Stimulated activated naive B cell treated with anti-CD40 and anti-IgM and Interleukin-4, amounts not matched to agents 10 μg/mL and 1 μg/mL and 100 μg/mL, for 72 hours (primary cell): Measurements from ENCODE around the gene RNLS.
A peak's percentile ranks its signal among the peaks of the same experiment; 100 is the strongest.

Experiments
- ATAC-seq, 2 donors: fragments of 150-1000 bp; cut with Tn5 transposase; replicated peaks; 2 replicates each; pipeline ENCODE4 v1.10.0; 2021; ENCODE audit warnings: moderate library complexity in 1 of 2
- DNase-seq: peaks from one replicate; pipeline ENCODE4 v3.0.0; 2021
- H3K27ac Mint-ChIP-seq: one replicate; pipeline ENCODE4 v1.8.0; 2022; ENCODE audit warnings: mild to moderate bottlenecking, mixed read lengths
- H3K27me3 Mint-ChIP-seq, 2 donors: one replicate each; pipeline ENCODE4 v1.8.0; 2022; ENCODE audit warnings: mixed read lengths in 2 of 2
- H3K36me3 Mint-ChIP-seq, 2 donors: one replicate each; pipeline ENCODE4 v1.8.0; 2022; ENCODE audit warnings: mixed read lengths in 2 of 2, mild to moderate bottlenecking in 1 of 2
- H3K4me1 Mint-ChIP-seq, 2 donors: one replicate each; pipeline ENCODE4 v1.8.0; 2022; ENCODE audit warnings: mixed read lengths in 2 of 2, mild to moderate bottlenecking in 1 of 2
- H3K4me3 Mint-ChIP-seq, 2 donors: one replicate each; pipeline ENCODE4 v1.8.0; 2022; ENCODE audit warnings: mild to moderate bottlenecking in 2 of 2, mixed read lengths in 2 of 2, moderate library complexity in 1 of 2
- H3K9me3 Mint-ChIP-seq, 2 donors: one replicate each; pipeline ENCODE4 v1.8.0; 2022; ENCODE audit warnings: mixed read lengths in 2 of 2, mild to moderate bottlenecking in 1 of 2

Gene RNLS

GRCh38 chr10:88260329-88261051 lies 322.6 kb downstream of the RNLS start:
- no peak for DNase-seq
- Mint-ChIP-seq H3K4me3 (no peak overlapping the region), H3K27ac (no peak overlapping the region), H3K9me3 (peaks cover 0 to 6% of the 10 kb centered on the region in 2 donors), H3K4me1 (peaks cover 0 to 3% of the 10 kb centered on the region in 2 donors), H3K36me3 (peaks cover 0 to 2% of the 10 kb centered on the region in 2 donors), H3K27me3 (no peaks in the 10 kb centered on the region)
- ATAC-seq: peak; percentile 62 to 70

GRCh38 chr10:88259381-88259780 lies 323.7 kb downstream of the RNLS start:
- ATAC-seq (no peak), DNase-seq (no peak)
- Mint-ChIP-seq H3K36me3 (peaks cover 0 to 2% of the 10 kb centered on the region in 2 donors), H3K27me3 (no peaks in the 10 kb centered on the region), H3K4me1 (peaks cover under 1 to 3% of the 10 kb centered on the region in 2 donors), H3K4me3 (no peak overlapping the region), H3K9me3 (peaks cover 0 to 1% of the 10 kb centered on the region in 2 donors), H3K27ac (no peak overlapping the region)

GRCh38 chr10:88256886-88257285 lies 326.2 kb downstream of the RNLS start:
- DNase-seq (no peak), ATAC-seq (no peak)
- Mint-ChIP-seq H3K4me1 (peaks cover 7% of the 10 kb centered on the region in 2 donors), H3K4me3 (no peak overlapping the region), H3K36me3 (peaks cover 0 to 2% of the 10 kb centered on the region in 2 donors), H3K27me3 (no peaks in the 10 kb centered on the region), H3K9me3 (no peaks in the 10 kb centered on the region), H3K27ac (no peak overlapping the region)

GRCh38 chr10:88256013-88256680 lies 327.0 kb downstream of the RNLS start:
- Mint-ChIP-seq H3K27me3 (no peaks in the 10 kb centered on the region), H3K4me3 (no peak overlapping the region), H3K36me3 (peaks cover 0 to 2% of the 10 kb centered on the region in 2 donors), H3K4me1 (peaks cover 7% of the 10 kb centered on the region in 2 donors), H3K9me3 (no peaks in the 10 kb centered on the region), H3K27ac (no peak overlapping the region)
- ATAC-seq (no peak), DNase-seq (no peak)

GRCh38 chr10:88254091-88254490 lies 329.0 kb downstream of the RNLS start:
- H3K27me3 Mint-ChIP-seq: no peaks in the 10 kb centered on the region
- no peak overlapping the region for H3K4me3 Mint-ChIP-seq
- DNase-seq (no peak), ATAC-seq (peak; percentile 48 to 57)
- H3K27ac Mint-ChIP-seq: no peak overlapping the region
- H3K9me3 Mint-ChIP-seq: no peaks in the 10 kb centered on the region
- H3K36me3 Mint-ChIP-seq: no peaks in the 10 kb centered on the region
- H3K4me1 Mint-ChIP-seq: peaks cover 3 to 7% of the 10 kb centered on the region in 2 donors

- Mint-ChIP-seq H3K9me3 (no peaks in the 10 kb centered on the region), H3K27me3 (no peaks in the 10 kb centered on the region), H3K4me1 (peaks cover 3 to 7% of the 10 kb centered on the region in 2 donors), H3K4me3 (no peak overlapping the region), H3K27ac (no peak overlapping the region), H3K36me3 (no peaks in the 10 kb centered on the region)
- no peak for ATAC-seq
- no peak for DNase-seq
Observed at GRCh38 chr10:88253622-88254021, 329.5 kb downstream of the RNLS start.

GRCh38 chr10:88253128-88253527 lies 330.0 kb downstream of the RNLS start:
- Mint-ChIP-seq H3K27ac (no peak overlapping the region), H3K4me3 (no peak overlapping the region), H3K9me3 (no peaks in the 10 kb centered on the region), H3K4me1 (peaks cover 3 to 7% of the 10 kb centered on the region in 2 donors), H3K27me3 (no peaks in the 10 kb centered on the region), H3K36me3 (no peaks in the 10 kb centered on the region)
- DNase-seq (no peak), ATAC-seq (no peak)

GRCh38 chr10:88249450-88249849 lies 333.7 kb downstream of the RNLS start:
- Mint-ChIP-seq H3K4me1 (peaks cover 14 to 20% of the 10 kb centered on the region in 2 donors), H3K36me3 (peaks cover 0 to 4% of the 10 kb centered on the region in 2 donors), H3K27me3 (no peaks in the 10 kb centered on the region), H3K9me3 (peaks cover 0 to 5% of the 10 kb centered on the region in 2 donors), H3K27ac (no peak overlapping the region), H3K4me3 (no peak overlapping the region)
- DNase-seq: no peak
- ATAC-seq: no peak

- Mint-ChIP-seq H3K4me3 (no peak overlapping the region), H3K4me1 (peaks cover 12 to 19% of the 10 kb centered on the region in 2 donors), H3K9me3 (peaks cover 0 to 5% of the 10 kb centered on the region in 2 donors), H3K27me3 (no peaks in the 10 kb centered on the region), H3K36me3 (peaks cover 0 to 4% of the 10 kb centered on the region in 2 donors), H3K27ac (no peak overlapping the region)
- ATAC-seq (no peak), DNase-seq (no peak)
Observed at GRCh38 chr10:88246675-88247074, 336.4 kb downstream of the RNLS start.

GRCh38 chr10:88245974-88246511 lies 337.1 kb downstream of the RNLS start:
- Mint-ChIP-seq H3K27me3 (no peaks in the 10 kb centered on the region), H3K36me3 (peaks cover 0 to 4% of the 10 kb centered on the region in 2 donors), H3K4me3 (no peak overlapping the region), H3K27ac (no peak overlapping the region), H3K4me1 (peaks cover 13 to 19% of the 10 kb centered on the region in 2 donors), H3K9me3 (peaks cover 0 to 5% of the 10 kb centered on the region in 2 donors)
- DNase-seq (no peak), ATAC-seq (no peak)

GRCh38 chr10:88244781-88245625 lies 338.1 kb downstream of the RNLS start:
- Mint-ChIP-seq H3K4me3 (no peak overlapping the region), H3K4me1 (peaks cover 13 to 19% of the 10 kb centered on the region in 2 donors), H3K27me3 (no peaks in the 10 kb centered on the region), H3K9me3 (peaks cover 0 to 5% of the 10 kb centered on the region in 2 donors), H3K36me3 (peaks cover 2 to 4% of the 10 kb centered on the region in 2 donors), H3K27ac (peak overlapping the region; percentile 68)
- no peak for DNase-seq
- ATAC-seq: peak in 1 of 2 donors; percentile 42

GRCh38 chr10:88243836-88244730 lies 339.0 kb downstream of the RNLS start:
- no peak for DNase-seq
- Mint-ChIP-seq H3K9me3 (peaks cover 0 to 5% of the 10 kb centered on the region in 2 donors), H3K27ac (no peak overlapping the region), H3K4me1 (peaks cover 13 to 19% of the 10 kb centered on the region in 2 donors), H3K36me3 (peaks cover 2 to 4% of the 10 kb centered on the region in 2 donors), H3K4me3 (no peak overlapping the region), H3K27me3 (no peaks in the 10 kb centered on the region)
- no peak for ATAC-seq

GRCh38 chr10:88243202-88243744 lies 339.8 kb downstream of the RNLS start:
- DNase-seq: no peak
- no peak for ATAC-seq
- peaks cover 0 to 5% of the 10 kb centered on the region in 2 donors for H3K9me3 Mint-ChIP-seq

More at GRCh38 chr10:88243202-88243744, 339.8 kb downstream of the RNLS start:
- H3K27me3 Mint-ChIP-seq: no peaks in the 10 kb centered on the region
- H3K4me1 Mint-ChIP-seq: peaks cover 13 to 19% of the 10 kb centered on the region in 2 donors
- H3K36me3 Mint-ChIP-seq: peaks cover 2 to 4% of the 10 kb centered on the region in 2 donors
- no peak overlapping the region for H3K4me3 Mint-ChIP-seq
- no peak overlapping the region for H3K27ac Mint-ChIP-seq
